ENCODE measurements around the gene XRCC3.
"Not testable (repeated sequence)": the region's sequence is repeated elsewhere in the genome, so short reads cannot be mapped to it uniquely, and the experiment has no call there.

The XRCC3 gene

GRCh38 chr14:103692159-103692558, 23.1 kb downstream of the XRCC3 start:
- no peak for TF ChIP-seq CTCF (conservative IDR thresholded peaks at IDR 0.05; ENCODE audit: low read depth)
- ChIA-PET CTCF (interaction anchor here (0.6 kb wide), 1 partner anchor 77 kb away, joined by 3 read pairs; no protein-coding TSS in a partner anchor), POLR2A (ENCODE audit: low non-redundant PET) (no interaction called here)
- DNase-seq (ENCODE audit: low spot score) = no peak
- H3K27ac ChIP-seq = peak overlapping the region; percentile 91

- CTCF ChIA-PET = interaction anchor here (0.6 kb wide), 2 partner anchors 77 to 431 kb away, joined by 3 read pairs; no protein-coding TSS in a partner anchor
- peak overlapping the region; percentile 91 for H3K27ac ChIP-seq
- DNase-seq (ENCODE audit: low spot score); POLR2A ChIA-PET (ENCODE audit: low non-redundant PET): not testable (repeated sequence)
Measured at GRCh38 chr14:103691655-103692054, 23.6 kb downstream of the XRCC3 start.

- CTCF ChIA-PET = no interaction called here
- H3K27ac ChIP-seq = peak overlapping the region; percentile 43
- DNase-seq (ENCODE audit: low spot score) = no peak
- POLR2A ChIA-PET (ENCODE audit: low non-redundant PET) = no interaction called here
- no peak for TF ChIP-seq CTCF (conservative IDR thresholded peaks at IDR 0.05; ENCODE audit: low read depth)
Measured at GRCh38 chr14:103690332-103690731, 24.9 kb downstream of the XRCC3 start.

- CTCF ChIA-PET = interaction anchor here (0.6 kb wide), 1 partner anchor 20 kb away, joined by 3 read pairs; no protein-coding TSS in a partner anchor
- H3K27ac ChIP-seq = peak overlapping the region; percentile 43
- POLR2A ChIA-PET (ENCODE audit: low non-redundant PET) = no interaction called here
Measured at GRCh38 chr14:103688906-103689902, 26.0 kb downstream of the XRCC3 start.

GRCh38 chr14:103688441-103688840, 26.8 kb downstream of the XRCC3 start:
- no peak for DNase-seq (ENCODE audit: low spot score)
- TF ChIP-seq CTCF (conservative IDR thresholded peaks at IDR 0.05; ENCODE audit: low read depth) = no peak
- CTCF ChIA-PET = no interaction called here
- POLR2A ChIA-PET (ENCODE audit: low non-redundant PET) = no interaction called here
- H3K27ac ChIP-seq = peak overlapping the region; percentile 43

More at GRCh38 chr14:103688906-103689902, 26.0 kb downstream of the XRCC3 start:
- no peak for TF ChIP-seq CTCF (conservative IDR thresholded peaks at IDR 0.05; ENCODE audit: low read depth)
- DNase-seq (ENCODE audit: low spot score) = no peak

GRCh38 chr14:103687712-103688111, 27.5 kb downstream of the XRCC3 start:
- no peak for DNase-seq (ENCODE audit: low spot score)
- peak overlapping the region; percentile 43; the same call in 1 of the 2 replicates for H3K27ac ChIP-seq
- ChIA-PET POLR2A (ENCODE audit: low non-redundant PET) (no interaction called here), CTCF (interaction anchor here (0.6 kb wide), 1 partner anchor 19 kb away, joined by 3 read pairs; no protein-coding TSS in a partner anchor)
- TF ChIP-seq CTCF (conservative IDR thresholded peaks at IDR 0.05; ENCODE audit: low read depth) = no peak
